Suppressor macrophage treated with lipopolysaccharide for 4 hours (primary cell): ENCODE measurements around the gene KCNH1.

Experiments used
- DNase-seq: peaks from one replicate; pipeline ENCODE4 v3.0.0-alpha.2; 2020

Gene KCNH1

DNA sequence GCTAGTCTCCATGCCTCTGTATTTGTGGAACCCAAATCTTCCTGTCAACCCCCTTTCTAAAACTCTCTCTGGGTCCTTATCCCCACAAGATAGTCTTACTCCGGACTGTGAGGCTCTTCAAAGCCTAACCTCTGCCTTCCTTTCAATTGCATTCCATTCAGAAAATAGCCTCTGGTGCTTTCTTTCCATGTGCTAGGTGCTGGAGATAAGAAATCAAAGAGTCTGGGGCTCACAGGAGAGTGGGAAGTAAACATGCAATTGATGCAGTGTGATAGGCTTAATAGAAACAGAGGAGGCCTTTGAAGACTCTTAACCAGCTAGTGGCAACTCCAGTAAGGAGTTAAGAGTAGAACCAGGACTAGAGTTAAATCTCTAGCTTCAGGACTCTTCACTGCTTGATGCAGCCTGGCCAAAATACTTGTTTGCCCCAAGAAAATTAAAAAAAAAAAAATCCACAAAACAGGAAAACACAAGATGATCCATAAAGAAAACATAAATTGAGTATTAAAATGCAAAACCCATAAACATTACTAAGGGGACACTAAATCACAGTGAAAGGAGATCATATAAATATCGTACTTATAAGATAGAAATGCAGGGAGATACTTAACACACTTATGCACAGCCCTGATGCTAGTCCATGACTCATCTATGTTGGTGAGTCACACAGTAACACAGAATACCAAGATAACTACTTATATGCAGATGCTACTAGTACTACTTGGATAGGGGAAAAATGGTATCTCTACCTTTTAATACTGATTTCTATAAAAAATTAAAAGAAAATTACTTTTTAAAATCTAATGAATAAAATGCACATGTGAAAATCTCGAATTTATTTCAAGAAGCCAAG lies 341.5 kb downstream of the KCNH1 start:
- no peak for DNase-seq

DNA sequence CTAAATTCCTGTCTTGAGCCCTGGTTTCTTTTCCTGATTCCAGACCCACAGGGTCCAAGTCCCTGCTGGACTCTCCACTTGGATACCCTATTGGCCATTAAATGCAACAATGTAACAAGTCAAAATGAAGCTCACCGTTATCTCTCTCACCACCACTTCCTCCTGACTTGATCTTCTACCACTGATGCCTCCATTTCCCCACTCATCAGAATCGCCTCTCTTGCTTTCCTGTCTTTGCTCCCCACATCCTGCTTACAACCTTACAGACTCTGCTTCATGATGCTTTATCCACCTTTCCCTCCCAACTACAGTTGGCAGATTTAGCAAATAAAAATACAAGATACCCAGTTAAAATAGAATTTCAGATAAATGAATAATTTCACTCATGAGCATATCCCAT lies 343.8 kb downstream of the KCNH1 start:
- no peak for DNase-seq

DNA sequence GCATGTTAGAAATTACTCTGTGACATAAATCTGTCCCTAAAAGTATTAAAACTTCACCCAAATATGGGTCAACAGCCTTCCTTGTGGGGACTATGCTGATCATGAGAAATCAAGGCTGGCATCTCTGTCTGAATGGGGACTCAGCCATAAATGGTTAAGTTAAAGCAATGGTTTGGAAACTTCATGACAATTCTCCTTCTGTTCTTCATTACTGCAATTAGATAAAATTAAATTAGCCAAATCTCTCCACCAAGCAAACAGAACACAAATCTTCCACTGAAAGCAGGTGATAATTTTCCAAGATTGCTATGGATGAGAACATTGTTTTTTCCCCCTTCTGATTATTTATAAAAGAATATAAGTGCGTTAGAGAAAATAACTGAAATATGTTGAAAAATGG lies 346.1 kb downstream of the KCNH1 start:
- no peak for DNase-seq

DNA sequence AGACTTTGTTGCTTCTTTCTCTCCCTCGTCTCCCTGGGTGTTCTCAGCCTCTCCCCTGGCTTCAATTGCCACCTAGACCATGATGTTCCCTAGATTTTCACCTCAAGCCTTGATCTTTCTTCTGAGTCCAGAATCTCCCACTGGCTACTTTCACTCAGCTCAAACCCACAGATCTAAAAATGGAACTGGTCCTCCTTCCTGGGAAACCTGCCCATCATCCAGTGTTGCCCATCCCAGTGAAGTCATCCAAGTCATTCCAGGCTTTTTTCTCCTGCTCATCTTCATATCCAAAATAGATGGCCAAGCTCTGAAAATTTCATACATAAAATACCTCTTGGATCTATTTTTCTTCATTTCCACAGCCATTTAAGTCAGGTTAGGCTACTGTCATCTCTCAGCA lies 347.4 kb downstream of the KCNH1 start:
- no peak for DNase-seq

DNA sequence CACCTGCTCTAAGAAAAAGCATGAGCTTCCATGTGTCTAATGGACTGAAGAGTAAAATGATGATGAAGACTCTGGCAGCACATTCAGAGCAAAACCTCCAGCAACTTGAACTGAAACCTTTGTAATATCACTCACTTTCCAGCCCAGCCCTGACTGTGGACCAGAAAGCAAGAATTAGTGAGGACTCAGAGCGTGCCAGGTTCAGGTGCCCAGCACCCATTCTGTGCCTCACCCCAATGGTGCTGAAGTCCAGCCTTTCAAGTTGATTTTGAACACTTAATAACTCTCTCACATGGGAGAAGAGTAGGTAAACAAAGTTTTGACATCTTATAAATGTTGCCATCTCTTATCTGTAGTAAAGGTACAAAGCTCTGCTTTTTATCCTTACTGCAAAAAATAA lies 350.0 kb downstream of the KCNH1 start:
- DNase-seq, result no peak

DNA sequence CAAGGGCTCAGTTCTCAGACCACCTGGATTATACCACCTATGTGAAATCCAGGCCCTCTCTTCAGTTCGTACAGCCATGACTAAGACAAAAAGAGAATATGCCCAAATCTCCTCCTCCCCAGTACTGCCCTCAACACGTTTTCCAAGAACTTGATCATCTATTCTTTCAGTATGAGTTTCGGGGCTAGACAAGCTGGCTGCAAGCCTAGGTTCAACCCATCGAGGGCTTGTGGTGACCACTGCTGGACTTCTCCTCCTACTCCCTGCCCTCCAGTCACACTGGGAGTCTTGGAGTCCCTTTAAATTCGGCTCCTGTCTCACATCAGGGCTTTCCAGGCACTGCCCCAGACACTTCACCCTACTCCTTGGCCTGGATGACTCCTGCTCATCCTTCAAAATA lies 352.3 kb downstream of the KCNH1 start:
- DNase-seq, result no peak

DNA sequence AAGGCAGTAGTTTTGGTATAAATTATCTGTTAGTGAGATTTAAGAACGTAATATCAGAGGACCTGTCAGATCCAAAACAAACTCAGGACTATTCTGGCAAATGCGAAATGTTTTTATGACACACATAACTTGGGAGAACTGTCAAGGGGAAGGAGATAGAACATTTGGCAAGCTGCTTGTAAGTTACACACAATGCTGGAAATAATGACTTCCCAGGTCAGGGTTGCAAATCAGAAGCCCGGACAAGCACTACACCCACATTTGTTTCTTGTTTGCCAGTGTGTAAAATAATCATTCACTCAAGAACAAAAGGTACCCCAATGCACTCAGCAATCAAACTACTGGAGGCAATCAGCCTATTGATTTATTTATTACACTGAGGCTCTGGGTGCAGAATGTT lies 354.7 kb downstream of the KCNH1 start:
- DNase-seq, result no peak

DNA sequence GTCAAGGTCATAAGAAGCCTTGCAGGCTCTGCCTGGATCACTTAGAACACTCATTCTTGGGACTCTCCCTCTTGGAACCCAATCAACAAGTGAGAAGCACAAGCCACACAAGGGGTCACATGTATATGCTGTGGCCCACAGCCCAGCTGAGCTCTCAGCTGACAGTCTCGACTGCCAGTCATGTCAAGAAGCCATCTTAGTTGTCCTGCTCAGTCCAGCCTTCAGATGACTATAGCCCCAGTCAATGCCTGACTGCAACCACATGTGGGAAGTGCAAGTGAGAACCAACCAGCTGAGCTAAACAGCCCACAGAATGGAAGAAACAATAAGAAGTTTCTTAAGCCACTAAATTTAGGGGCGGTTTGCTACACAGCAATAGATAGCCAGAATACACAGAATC lies 356.0 kb downstream of the KCNH1 start:
- no peak for DNase-seq

DNA sequence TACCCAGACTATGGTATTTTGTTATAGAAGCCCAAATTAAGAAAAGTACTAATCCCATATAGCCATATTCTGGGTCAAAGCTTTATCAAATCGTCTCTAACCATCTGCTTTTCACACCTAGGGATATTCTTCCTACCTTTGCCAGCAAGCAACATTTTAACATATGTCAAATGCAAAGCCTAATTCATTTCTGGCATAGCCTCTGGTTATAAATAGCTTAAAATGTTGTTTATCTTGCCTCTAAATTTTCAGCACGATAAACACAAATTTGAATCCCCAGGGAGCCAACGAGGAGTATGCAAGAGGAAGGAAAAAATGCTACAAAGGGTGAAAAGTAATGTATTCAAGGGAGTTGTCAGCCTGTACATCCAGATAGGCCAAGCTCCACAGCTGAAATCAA lies 357.2 kb downstream of the KCNH1 start:
- DNase-seq, result no peak

DNA sequence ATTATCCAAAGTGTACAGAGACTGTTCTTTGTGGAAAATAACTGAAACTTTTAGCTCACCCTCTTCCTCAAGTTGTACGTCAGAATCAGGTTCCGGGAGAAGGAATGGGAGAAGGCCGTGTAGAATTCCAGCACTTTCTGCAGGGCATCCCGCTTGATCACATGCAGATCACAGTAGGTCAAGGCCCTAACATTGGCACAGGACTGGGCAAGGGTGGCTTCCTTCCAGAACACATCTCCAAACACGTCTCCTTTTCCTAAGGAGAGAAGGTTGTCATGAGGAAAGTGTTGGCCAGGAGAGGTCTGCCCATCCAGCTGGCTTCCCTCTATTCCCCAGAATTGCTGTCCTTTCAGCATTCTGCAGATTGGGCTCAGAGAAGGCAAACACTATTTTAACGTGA lies 358.7 kb downstream of the KCNH1 start:
- no peak for DNase-seq

DNA sequence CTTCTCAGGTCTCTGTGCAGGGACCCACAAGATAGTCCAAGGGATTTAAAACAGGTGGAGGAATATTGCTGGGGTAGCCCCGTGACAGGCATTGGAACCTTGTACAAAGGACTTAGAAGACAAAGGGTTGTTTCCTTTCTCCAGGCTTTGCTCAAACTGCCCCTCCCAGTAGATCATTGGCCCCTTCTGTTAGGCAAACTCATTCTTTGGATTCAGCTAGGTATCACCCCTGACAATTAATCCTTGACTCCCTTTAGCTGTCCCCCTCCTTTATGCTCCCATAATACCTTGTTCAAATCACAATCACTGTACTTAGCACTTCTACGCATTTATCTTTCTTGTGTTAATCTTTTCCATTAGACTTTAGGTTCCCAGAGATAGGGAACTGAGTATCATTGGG lies 360.5 kb downstream of the KCNH1 start:
- DNase-seq, result no peak

DNA sequence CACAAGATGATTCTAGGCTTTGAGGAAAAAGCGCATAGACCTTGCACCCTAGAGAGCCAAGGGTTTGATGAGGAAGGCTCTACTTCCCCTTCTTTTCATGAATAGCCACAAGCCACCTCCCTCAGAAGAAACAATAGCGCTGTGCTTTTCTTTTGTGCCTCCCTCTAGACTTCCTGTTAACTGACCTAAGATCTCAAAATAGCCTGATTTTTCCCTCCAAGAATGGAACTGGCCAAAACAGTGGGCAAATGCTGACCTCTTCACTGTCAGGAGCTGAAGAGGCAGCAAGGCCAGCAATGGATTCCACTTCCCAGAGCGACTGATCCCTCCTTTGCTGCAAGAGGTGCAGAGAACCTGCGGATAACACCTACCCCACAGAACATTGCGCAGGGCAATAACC lies 362.8 kb downstream of the KCNH1 start:
- no peak for DNase-seq

DNA sequence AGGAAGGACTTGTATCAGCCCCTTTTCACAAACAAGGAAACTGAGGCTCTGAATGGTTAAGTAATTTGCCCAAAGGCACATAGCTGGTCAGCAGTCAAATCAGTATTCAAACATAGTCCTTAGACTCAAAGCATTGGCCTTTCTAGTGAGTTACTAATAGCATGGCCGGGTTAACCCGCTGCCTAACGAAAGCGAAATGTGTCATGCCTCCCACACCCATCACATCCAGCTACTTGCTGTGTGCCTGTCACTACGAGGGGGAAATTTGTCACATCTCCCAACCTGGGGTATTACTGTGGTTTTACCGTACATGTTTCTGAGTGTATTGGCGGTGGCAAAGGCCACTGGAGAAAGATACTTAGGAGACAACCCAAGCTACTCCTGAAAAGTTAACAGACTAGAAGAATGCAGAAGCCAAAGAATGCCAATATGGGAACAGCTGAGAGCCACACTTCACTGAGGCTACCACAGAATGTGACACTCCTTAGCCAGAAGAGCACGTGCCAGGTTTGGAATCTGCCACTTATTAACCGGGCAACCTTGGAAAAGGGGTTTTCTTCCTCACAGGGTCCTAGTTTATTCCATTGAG lies 363.5 kb downstream of the KCNH1 start:
- no peak for DNase-seq

DNA sequence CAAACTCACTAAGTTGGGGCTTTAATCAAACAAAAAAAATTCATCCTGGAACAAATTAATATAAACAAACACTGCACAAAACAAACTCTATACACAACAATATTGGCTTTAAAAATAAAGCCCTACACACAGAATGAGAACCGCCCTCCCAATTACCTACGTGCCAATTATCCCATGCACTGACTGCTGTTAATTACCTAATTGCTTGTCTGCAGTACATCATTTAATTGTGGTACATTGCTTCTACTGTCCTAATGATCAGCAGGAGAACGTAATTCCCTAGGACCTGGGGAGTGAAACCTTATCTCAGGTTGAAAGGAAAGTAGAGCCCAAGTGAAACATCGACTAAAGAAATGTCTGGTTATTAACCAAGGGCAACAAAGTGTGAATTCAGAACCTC lies 364.5 kb downstream of the KCNH1 start:
- DNase-seq, result no peak

DNA sequence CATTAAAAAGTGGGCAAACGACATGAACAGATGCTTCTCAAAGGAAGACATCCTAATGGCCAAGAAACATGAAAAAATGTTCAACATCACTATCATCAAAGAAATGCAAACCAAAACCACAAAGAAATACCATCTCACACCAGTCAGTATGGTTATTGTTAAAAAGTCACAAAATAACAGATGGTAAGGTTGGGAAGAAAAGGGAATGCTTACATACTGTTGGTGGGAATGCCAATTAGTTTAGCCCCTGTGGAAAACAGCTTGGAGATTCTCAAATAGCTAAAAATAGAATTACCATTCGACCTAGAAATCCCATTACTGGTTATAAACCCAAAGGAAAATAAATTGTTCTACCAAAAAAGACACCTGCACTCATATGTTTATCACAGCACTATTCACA lies 369.4 kb downstream of the KCNH1 start:
- DNase-seq, result no peak

DNA sequence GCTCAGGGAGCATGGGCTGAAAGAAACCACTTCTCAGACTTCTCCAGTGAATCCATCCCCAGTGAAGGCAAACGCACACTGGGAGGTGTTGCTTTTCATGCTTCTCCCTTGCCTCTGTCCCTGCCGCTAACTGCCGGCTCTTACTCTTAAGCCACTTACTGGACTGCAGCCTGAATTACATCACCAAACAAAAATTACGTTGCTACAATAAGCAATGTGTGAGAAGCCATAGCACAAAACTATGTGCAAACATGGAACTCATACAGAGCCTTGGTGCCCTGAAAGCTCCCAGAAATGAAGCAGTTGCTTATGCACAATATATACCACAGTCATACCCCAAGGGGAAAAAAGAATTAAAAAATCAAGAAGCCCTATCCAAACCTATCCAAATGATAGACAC lies 375.2 kb downstream of the KCNH1 start:
- no peak for DNase-seq

DNA sequence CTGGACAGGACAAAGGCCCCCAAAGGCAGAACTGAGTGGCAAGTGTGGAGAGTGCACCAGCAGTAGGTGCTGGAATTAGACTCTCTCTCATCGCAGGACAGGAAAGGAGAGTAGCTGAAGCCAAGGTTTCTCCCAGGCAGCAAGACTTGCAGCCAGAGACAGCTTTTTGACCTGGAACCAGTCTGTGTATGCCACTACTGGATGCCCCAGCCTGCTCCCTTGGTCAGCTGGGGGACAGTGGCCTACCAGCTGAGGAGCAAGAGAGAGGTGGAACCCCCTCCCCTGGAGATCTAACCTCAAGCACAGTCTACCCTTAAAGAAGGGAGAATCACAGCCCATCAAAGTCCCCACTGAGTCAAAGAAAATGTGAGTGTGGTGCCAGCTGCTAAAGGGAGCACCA lies 375.7 kb downstream of the KCNH1 start:
- no peak for DNase-seq

DNA sequence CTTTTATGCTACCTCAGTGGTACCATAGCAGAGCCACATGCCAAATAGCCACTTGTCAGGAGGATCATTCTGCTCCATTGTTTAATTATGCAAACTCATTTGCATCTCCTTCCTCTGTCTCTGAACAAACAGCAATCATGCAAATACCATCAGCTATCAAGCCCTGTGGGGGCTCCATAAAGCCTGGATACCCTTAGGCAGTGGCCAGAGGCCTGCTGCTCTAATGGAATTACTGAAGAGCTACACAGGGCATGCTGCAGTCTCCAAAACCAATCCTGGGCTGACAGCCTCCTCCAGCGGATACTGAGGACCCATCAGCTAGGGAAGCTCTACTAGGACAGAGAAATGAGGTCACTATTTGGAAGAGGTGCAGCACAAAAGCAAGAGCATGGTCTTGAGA lies 376.3 kb downstream of the KCNH1 start:
- DNase-seq, result no peak

DNA sequence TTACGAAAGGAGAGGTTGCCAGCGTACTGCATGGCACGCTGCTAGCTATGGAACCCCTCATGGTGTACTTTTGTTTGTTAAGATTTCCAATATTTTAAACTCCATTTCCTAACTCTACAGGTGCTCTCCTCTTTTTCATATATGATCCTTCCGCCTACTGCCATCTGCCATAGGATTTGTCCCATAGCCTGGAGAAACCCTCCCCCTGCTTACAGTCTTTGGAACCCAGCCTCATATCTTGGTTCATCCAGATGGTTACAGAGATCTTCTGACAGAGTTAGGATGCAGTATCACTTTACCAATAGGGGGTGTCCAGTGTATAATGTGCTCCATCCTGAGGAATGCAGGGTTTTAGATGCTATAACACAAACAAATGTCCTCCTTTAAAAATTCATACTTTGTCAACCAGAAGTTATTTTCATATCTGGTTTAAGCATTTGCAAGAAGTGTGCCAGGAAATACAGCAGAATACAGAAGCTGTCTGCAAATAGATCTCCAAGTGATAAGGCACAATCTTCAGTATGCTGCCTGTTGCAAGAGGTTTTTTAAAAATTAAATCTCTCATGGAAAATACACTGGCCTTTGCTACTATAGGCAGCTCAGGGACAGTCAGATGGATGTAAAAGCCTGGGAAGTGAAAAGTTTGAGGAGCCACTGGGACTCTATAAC lies 377.8 kb downstream of the KCNH1 start:
- no peak for DNase-seq

DNA sequence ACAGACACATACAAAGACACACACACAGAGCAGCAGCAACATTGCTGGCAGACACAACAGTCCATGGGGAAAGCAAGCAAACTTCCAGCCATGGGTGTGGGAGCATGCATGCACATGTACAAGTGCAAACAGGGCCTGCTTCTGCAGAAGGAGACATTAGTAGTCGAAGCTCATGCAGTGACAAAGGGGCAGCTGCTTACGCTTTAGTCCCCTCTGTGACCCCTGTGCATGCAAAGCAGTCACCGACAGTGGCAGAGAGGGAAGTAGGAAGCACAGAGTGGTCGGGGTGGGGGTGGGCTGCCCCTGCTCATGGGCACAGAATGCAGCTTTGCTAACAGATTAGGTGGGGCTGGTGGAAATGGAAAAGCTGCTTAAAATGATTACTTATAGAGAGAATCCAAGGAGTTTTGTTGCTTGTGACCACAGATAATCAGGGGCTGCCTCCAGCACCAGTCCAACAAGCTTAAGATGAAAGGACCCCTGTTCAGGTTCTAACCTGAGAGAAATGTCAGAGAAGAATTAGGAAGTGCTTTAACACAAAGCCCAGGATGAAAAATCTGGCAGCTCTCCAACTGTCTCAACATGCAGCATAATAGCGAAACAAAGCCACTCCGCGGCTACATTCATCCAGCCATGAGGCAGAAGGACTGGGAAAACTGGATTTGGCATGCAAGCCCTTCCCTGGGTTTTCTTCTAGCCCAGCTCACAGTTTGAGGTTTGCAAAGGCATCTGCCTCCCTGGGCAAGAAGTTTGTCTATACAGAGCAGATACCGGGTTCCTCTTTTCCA lies 378.9 kb downstream of the KCNH1 start:
- no peak for DNase-seq

DNA sequence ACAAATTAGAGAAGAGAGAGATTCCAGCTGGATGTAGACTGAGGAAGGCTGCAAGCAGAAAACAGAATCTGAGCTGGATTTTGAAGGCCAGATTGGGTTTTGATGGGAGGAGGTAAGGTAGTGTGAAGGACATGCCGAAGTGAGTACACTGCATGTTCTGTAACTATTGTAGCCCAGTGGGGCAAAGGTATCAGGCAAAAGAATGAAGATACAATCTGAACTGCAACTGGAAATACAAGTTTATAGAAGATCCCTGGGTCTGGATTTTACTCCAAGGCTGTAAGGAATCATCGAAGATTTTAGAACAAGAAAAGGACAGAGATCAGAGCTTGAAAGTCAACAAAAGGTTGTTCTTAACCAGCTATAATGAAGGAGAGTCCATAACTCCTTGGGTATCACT lies 382.0 kb downstream of the KCNH1 start:
- no peak for DNase-seq

DNA sequence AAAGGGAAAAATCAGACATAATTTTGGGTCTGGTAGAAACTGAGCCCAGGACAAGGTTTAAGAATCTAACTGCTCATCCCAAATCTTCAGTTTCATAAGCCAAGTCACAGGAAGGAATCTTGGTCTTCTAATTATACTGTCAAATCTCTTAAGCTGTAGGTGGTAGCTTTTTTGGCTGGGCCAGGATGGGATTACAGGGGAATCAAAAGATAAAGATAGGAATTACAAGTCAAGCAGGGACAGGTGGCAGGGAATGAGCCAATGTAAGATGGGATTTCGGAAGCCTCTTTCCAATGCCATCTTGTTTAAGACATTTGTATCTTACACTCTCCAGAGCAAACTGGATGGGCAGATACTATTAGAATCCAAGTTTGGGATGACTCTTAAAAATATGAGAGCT lies 383.5 kb downstream of the KCNH1 start:
- no peak for DNase-seq

DNA sequence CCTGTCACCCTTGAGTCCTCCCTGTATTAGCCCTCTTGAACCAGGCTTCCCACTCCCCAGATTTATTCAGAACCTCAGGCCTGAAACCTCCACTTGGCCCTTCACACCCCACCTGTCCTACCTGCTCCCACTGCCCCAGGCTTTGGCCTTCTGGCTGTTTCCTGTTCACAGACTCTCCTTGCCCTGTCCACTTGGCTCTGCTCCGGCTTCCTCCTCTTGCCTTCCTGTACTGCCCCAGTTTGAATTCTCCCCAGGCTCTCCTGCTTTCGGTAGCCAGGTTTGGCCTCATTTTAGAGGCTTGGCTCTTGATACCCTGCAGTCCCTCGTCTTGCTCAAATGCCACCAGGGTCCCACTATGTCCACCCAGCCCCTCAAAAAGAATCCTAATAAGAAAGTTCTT lies 385.2 kb downstream of the KCNH1 start:
- DNase-seq, result no peak

DNA sequence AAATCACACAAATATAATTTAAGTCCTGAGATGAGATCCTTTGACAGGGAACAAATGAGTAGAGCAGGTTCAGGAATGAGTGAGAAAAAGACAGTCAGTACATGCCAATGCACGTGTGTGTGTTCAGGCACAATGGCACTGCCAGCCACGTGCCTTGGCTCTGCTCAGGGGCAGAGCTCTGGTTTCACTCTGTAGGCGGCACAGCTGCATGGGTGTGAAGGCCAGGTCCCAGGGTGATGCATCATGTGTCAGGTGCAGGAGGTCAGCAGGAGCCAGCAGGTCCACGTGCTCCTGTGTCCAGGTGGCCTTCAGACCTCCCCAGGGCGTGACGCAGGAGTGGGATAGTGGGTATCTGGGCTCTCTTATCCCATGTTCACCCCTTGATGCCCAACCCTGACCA lies 386.1 kb downstream of the KCNH1 start:
- no peak for DNase-seq
